Neural crest cell (in vitro differentiated cells): ENCODE results near the gene ANKEF1. TPM values are rescaled to one million over a fixed set of nuclear protein-coding genes. Genes with fewer than 3 reads are reported as not detected.

Experiments
- DNase-seq: peaks from one replicate; pipeline ENCODE4 v3.0.0; 2021; ENCODE audit warnings: low read depth, mixed read lengths, low spot score
- H3K27ac Mint-ChIP-seq: one replicate; pipeline ENCODE4 v1.8.0; 2021; ENCODE audit warnings: mild to moderate bottlenecking, mixed read lengths; ENCODE audit not compliant: unreplicated experiment
- H3K27me3 Mint-ChIP-seq: 2 replicates; pipeline ENCODE4 v1.8.0; 2021; ENCODE audit warnings: low read depth, mild to moderate bottlenecking, mixed read lengths
- H3K36me3 Mint-ChIP-seq: 2 replicates; pipeline ENCODE4 v1.8.0; 2021; ENCODE audit warnings: low read depth, mild to moderate bottlenecking, mixed read lengths
- H3K4me1 Mint-ChIP-seq: 2 replicates; pipeline ENCODE4 v1.8.0; 2021; ENCODE audit warnings: mixed read lengths
- H3K4me3 Mint-ChIP-seq: one replicate; pipeline ENCODE4 v1.8.0; 2021; ENCODE audit warnings: mild to moderate bottlenecking, mixed read lengths
- H3K9me3 Mint-ChIP-seq: 2 replicates; pipeline ENCODE4 v1.8.0; 2021; ENCODE audit warnings: mixed read lengths
- total RNA-seq: library from RNA; stranded (reverse); gene quantifications from 2 replicates; pipeline ENCODE4 v1.2.1, GENCODE V29; 2021
- TF ChIP-seq, protein P1 (sequence below): fragments of 200-600 bp; sonication (generic); conservative IDR thresholded peaks from 2 replicates; pipeline ENCODE4 v1.5.0; 2021; ENCODE audit warnings: antibody characterized with exemption, mild to moderate bottlenecking

ANKEF1 gene
- total RNA-seq, 1 donor from 2014 or later, result 3.8 TPM

DNA sequence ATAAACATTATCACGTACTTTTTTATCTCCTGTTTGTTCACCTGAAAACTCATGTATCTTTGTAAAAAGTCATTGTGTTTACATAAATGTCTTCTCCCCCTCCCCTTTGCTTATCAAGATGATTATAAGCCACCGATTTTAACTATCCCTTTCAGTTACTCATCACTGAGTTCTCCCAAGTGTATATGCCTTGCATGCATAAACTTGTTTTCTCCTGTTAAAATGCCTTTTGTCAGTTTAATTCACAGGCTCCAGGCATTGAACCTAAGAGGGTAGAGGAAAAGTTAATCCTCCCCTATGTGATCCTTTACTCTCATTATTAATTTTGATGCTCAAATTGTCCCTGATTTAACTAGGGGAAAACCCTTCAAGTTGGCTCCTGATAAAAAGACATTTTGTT is 24.2 kb downstream of the ANKEF1 start:
- no peak for DNase-seq
- TF ChIP-seq, protein P1, sequence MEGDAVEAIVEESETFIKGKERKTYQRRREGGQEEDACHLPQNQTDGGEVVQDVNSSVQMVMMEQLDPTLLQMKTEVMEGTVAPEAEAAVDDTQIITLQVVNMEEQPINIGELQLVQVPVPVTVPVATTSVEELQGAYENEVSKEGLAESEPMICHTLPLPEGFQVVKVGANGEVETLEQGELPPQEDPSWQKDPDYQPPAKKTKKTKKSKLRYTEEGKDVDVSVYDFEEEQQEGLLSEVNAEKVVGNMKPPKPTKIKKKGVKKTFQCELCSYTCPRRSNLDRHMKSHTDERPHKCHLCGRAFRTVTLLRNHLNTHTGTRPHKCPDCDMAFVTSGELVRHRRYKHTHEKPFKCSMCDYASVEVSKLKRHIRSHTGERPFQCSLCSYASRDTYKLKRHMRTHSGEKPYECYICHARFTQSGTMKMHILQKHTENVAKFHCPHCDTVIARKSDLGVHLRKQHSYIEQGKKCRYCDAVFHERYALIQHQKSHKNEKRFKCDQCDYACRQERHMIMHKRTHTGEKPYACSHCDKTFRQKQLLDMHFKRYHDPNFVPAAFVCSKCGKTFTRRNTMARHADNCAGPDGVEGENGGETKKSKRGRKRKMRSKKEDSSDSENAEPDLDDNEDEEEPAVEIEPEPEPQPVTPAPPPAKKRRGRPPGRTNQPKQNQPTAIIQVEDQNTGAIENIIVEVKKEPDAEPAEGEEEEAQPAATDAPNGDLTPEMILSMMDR, result no peak
- H3K27ac Mint-ChIP-seq, result no peak overlapping the region
- no peak overlapping the region for H3K4me3 Mint-ChIP-seq
- peaks cover 2% of the 10 kb centered on the region for H3K36me3 Mint-ChIP-seq
- H3K9me3 Mint-ChIP-seq, result peaks cover 4% of the 10 kb centered on the region
- H3K27me3 Mint-ChIP-seq, result no peaks in the 10 kb centered on the region
- peaks cover 10% of the 10 kb centered on the region for H3K4me1 Mint-ChIP-seq

DNA sequence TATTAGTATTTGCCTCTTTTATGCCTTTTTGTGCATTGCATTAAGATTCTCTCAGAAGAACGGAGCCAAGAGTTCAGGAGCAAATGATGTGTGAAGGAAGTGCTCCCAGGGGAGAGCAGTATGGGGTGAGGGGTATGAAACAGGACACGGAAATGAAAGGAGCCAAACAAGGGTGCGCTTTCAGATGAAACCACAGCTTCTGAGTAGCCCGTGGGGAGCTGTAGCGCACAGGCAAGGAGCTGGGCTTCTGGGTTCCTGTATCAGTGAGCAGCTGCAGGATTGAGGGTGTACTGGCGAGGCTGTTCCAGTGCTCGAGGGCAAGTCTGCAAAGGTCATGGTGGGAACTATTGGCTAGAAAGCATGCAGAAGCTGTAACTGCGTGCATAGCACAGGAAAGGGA is 25.4 kb downstream of the ANKEF1 start:
- H3K36me3 Mint-ChIP-seq, result peaks cover 2% of the 10 kb centered on the region
- no peak overlapping the region for H3K4me3 Mint-ChIP-seq
- no peak for DNase-seq
- peaks cover 10% of the 10 kb centered on the region for H3K4me1 Mint-ChIP-seq
- peaks cover 4% of the 10 kb centered on the region for H3K9me3 Mint-ChIP-seq
- H3K27me3 Mint-ChIP-seq, result no peaks in the 10 kb centered on the region
- TF ChIP-seq, protein P1, result no peak
- H3K27ac Mint-ChIP-seq, result no peak overlapping the region

DNA sequence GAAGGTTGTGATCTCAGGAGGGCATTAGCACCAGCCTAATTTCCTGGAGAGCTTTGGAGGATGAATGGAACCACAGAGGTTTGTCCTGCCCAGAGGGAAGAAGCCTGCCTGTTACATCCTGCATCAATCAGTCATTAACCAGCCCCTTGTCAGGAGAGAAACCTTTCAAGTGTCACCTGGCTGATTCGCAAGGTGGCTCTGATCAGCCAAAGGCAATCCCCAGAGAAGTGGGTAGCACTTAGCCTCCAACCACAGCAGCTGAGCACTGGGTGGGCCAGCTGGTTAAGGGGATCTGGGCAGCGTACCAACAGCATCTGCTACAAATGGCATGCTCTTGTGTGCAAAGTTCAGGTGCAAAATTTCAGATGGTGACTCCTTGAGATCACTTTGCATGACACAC is 26.9 kb downstream of the ANKEF1 start:
- Mint-ChIP-seq H3K4me3 (no peak overlapping the region), H3K9me3 (peaks cover 4% of the 10 kb centered on the region), H3K27me3 (no peaks in the 10 kb centered on the region), H3K4me1 (peaks cover 10% of the 10 kb centered on the region), H3K27ac (no peak overlapping the region), H3K36me3 (peaks cover 2% of the 10 kb centered on the region)
- DNase-seq, result no peak
- TF ChIP-seq, protein P1, result no peak

DNA sequence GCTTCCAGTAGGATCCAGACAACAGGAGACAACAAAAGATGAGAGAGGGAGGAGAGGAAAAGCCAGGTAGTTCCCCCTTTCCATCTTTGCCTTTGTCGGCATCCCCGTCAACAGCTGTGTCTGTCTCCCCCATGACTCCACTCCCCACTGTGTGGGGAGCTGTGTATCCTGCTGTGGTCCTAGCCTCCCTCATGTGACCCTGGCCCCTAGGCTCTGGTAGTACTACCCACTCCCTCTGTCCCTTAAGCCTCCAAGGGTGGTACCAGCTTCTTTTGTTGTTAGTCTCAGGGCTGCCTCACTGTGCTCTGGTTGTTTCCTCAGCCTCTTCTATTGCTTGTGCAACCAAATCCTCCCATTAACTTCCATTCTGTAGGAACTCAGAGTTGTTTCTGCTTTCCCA is 28.7 kb downstream of the ANKEF1 start:
- Mint-ChIP-seq H3K9me3 (no peaks in the 10 kb centered on the region), H3K4me3 (no peak overlapping the region), H3K36me3 (no peaks in the 10 kb centered on the region), H3K27ac (no peak overlapping the region), H3K4me1 (peaks cover 10% of the 10 kb centered on the region), H3K27me3 (no peaks in the 10 kb centered on the region)
- TF ChIP-seq, protein P1, result no peak
- no peak for DNase-seq

DNA sequence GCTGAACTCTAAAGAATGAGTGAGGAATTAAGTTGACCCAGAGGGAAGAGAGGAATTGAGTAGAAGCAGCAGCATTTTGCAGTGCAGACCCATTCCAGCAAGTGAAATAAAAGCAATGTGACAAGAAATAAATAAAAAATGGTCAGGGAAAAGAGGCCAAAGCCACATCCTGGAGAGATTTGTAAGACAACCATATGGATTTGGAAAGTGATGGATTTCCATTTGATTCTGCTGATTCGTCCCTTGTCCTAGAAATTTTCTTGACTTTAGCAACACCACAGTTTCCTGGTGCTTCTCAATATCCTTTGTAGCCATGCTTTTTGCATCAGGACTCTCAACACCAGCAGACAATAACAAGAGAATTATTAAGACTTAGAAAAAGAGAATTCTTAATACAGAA is 29.8 kb downstream of the ANKEF1 start:
- peaks cover 10% of the 10 kb centered on the region for H3K4me1 Mint-ChIP-seq
- TF ChIP-seq, protein P1, result no peak
- H3K4me3 Mint-ChIP-seq, result no peak overlapping the region
- H3K27me3 Mint-ChIP-seq, result no peaks in the 10 kb centered on the region
- no peaks in the 10 kb centered on the region for H3K36me3 Mint-ChIP-seq
- H3K9me3 Mint-ChIP-seq, result peaks cover 7% of the 10 kb centered on the region
- DNase-seq, result no peak
- no peak overlapping the region for H3K27ac Mint-ChIP-seq
